Left renal pelvis (tissue), 4 donors: ENCODE results near the gene NPTXR. TPM values are rescaled to one million over a fixed set of nuclear protein-coding genes. Genes with fewer than 3 reads are reported as not detected.
"Not testable (repeated sequence)": the region's sequence is repeated elsewhere in the genome, so short reads cannot be mapped to it uniquely, and the experiment has no call there.

Experiments
- DNase-seq, 4 donors: peaks; one replicate each; pipeline ENCODE4 v3.0.0-alpha.2; 2013; ENCODE audit warnings: low read depth in 4 of 4, low spot score in 3 of 4
- polyA plus RNA-seq, 4 donors: library from polyadenylated mRNA; unstranded; fragments of 120-200 nt; gene quantifications; one replicate each; pipeline ENCODE4 v1.2.1, GENCODE V29; 2013; ENCODE audit not compliant: insufficient read length in 4 of 4

The NPTXR gene
- polyA plus RNA-seq, 4 donors, result 4.3 to 11.0 (median 4.9) TPM

GRCh38 chr22:38805041-38805593, 38.7 kb downstream of the NPTXR start:
- not testable (repeated sequence) for DNase-seq

- no peak for DNase-seq
These were observed 41.1 kb downstream of the NPTXR start for GRCh38 chr22:38802671-38803121.

GRCh38 chr22:38799265-38800002, 44.4 kb downstream of the NPTXR start:
- no peak for DNase-seq

DNA sequence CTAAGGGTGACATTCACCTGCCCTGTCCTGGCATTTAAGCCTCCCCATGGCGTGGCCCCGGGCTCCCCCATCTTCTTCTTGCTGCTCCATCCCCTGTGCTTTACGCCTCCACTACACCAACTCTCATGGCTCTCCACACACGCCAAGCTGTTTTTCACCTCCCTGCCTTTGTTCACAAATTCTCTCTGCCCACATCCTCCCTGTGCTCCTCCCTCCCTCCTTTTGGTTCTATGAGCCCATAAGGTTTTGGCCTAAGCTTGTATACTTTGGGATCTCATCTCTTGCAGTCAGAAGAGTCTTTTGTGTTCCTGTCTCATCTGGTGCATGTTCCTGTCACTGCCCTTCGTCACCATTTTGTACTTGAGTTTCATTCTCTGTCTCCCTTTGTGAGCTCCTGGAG, 45.3 kb downstream of the NPTXR start:
- DNase-seq, result no peak

GRCh38 chr22:38796262-38796957, 47.4 kb downstream of the NPTXR start:
- no peak for DNase-seq

GRCh38 chr22:38795569-38795968, 48.3 kb downstream of the NPTXR start:
- no peak for DNase-seq

DNA sequence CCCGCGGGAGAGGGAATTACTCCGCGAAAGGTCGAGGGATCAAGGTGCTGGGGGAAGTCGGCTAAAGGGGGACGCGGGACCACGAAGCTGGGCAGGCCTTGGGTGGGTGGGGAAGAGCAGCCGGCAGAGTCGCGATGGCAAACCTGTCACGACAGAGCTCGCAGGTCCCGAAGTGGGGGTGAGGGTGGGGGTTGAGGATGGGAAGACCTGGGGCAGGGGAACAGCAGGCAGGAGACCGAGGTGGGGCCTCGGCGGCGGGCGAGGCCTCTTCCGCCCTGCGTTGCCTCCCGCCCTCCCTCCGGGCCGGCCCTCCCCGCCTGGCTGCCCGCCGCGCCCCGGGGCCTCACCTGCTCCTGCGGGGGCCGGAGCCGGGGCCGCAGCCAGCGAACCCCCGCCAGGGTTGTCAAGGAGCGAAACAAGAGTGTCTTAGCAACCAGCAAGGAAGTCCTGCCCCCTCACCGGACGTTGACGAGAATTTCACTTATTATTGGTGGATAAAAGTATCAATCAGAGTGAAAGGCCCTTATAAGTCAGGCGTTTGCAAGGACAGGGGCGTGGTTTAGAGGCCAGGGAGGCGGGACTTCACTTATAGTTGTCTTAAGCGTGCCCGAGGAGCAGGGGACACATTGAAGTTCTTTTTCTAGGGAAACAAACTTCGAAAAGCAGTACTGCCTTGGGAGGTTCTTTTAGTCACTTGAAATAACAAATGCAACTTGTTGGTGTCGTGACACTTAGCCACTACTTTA, 49.9 kb downstream of the NPTXR start, which contains the start of gene DNAL4:
DNAL4 (minus strand) TSS at position 423 of the 746 bp plus-strand sequence. CDS start 11,412 bp downstream, outside the sequence.
- peak; percentile 95 to 98 (median 96) for DNase-seq

DNA sequence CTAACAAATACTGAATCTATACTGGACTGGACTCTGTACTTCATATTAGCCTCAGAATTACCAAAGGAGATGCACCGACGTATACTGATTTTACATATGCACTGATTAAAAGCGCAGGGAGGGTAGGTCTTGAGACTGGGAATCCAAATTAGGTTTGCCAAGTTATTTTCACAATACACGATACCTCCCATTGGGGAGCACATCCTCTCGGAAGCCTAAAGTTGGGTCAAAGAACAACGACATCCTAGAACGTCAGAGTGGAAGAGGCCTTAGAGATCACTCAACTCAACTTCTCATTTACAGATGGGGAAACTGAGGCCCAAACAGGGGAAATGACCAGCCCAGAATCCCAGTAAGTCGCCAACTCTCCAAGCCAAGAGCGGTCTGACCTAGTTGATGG, 50.5 kb downstream of the NPTXR start:
- no peak for DNase-seq

DNA sequence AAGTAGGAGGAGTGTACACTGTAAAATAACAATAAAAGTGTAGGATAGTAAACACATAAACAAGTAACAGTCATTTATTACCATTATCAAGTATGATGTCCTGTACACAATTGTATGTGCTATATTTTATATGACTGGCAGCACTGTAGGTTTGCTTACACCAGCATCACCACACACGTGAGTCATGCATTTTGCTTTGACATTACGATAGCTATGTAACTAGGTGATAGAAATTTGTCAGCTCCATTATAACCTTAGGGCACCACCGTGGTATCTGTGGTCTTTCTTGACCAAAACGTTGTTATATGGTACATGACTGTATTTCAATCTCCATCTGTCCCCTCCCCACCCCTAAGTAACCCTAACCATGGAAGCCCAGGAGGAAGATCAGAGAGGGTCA, 51.0 kb downstream of the NPTXR start:
- DNase-seq, result no peak

DNA sequence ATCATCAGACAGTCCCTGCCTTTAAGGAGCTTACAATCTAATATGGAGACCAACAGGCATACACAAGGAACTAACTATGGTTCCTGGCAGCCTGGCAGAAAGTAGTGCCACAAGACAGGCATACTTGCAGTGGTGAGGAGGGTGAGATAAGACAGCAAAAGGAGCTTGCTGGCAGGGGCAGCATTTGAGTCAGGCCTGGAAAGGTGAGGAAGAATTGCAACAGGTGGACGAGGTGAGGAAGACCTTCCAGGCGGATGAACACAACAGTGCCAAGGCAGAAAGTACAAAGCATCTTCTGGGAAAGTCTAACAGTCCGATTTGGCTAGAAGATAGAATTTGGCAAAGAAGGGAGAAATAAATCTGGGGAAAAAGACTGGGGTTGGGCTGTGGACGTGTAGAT, 54.2 kb downstream of the NPTXR start:
- no peak for DNase-seq

DNA sequence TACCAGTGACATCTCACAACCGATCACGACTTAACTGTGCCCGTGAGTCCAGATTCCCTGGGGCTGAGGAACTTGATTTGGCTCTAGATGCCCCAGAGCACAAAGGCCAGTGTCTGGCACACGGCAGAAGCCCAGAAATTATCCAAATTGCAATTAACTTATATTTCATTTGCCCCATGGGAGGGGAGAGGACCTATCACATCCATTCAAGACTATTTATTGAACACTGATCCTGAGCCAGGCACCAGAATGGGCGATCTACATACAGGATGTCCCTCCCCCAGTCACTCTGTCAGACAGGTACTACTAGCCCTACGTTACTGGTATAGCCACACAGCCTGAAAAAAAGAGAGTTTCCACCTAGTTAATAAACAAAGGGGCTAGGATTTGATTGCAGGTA, 55.0 kb downstream of the NPTXR start:
- no peak for DNase-seq

DNA sequence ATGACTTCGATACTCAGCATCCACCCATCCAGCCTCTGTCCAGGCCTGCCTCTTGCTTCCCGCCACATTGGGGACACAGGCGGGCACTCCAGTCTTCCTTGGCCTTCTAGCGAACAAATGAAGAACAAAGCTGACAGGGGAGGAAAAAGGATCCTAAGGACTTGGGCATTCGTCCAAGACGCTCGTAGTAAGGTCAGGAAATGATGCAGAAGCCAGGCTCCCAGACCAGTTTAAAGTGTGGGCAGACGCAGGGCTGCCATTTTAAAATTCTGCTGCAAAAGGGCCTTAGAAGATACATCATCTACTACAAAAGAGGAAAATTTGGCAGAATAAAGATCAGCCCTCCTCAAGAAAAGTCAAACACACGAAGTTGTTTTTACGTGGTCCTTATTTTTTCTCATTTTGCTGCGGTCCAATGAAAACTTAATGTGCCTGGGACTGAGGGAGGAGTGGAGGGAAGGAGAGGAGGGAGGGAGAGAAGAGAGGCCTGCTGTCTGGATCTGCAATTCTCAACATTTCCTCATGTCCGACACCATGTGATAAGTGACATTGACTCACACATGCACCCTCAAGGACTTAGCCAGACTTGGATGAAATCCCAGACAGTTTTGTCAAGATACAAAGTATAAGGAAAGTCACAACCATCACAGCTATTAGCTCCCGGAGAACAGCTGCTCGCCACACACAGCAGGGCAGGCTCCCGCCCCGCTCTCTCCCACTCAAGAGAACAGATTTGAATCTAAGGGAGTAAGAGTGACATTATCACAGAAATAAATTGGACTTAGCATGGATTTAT, 55.6 kb downstream of the NPTXR start:
- peak in 2 of 4 donors; percentile 54 to 58 for DNase-seq

- DNase-seq, result no peak
These were observed 57.2 kb downstream of the NPTXR start for GRCh38 chr22:38786631-38787030.

- no peak for DNase-seq
These were observed 59.0 kb downstream of the NPTXR start for GRCh38 chr22:38784856-38785255.

DNA sequence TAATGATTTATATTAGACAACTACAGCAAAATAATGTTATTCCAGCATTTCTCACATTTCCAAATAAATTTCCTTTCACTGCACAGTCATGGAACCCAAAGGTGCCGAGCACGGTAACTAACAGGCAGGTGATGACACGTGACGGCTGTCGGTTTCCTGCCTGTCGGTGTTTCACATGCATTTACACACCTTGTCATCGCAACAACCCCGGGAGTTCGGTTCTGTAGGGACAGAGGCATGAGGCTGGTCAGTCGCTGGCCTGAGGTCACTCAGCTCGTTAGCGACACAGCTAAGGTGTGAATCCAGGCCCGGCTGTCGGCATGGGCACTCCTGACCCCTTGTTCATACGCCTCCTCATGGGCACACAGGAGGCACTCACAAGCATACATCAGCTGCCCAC, 59.8 kb downstream of the NPTXR start:
- DNase-seq, result no peak

- no peak for DNase-seq
These were observed 60.7 kb downstream of the NPTXR start for GRCh38 chr22:38783095-38783615.

DNA sequence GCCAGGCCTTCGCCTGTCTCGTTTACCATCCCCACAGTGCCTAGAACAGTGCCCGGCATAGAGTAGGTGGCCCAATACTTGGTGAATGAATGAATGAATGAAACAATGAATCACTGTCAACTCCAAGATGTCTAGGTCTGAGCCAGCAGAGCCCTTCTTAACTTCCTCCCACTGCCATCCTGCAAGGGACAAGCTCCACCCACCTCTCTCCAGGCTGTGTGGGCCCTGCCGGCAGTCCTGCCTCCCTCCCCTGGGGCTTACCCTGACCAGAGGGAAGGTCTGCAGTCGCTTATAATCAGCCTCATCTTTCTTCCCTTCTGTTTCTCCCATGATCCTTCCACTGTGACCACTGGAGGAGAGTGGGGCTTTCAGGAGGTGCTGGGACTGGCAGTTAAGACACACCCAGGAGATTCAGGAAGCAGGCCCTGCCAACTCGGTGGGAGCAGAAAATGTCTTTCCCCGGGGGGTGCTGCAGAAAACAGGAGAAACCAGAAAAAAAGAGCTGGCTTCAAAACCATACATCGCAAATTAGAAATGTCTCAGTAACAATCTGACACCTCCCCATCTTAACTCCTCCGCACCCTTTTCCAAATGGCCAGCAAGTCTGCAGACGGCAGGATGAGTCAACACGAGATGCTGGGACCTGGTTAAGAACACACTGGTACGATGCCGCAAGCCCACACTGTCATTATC, 61.3 kb downstream of the NPTXR start:
- no peak for DNase-seq

DNA sequence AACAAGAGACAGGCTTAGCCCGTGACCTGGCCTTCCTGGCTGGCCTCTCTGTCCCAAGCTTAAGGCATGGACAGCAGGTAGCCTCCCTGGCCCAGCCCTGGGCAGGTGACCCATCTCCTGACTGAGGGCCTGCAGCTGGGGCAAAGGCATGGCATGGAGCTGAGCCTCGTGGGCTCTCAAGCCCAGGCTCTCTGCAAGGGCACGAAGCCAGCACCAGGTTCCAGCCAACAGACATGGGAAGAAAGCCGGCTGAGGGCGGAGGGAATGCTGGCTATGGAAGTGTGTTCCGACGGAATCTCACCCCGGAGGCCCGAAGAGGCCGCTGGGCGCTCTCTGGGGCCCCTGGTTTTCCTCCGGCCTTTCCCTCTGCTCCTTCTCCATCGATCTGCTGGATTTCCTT, 62.8 kb downstream of the NPTXR start:
- DNase-seq, result no peak

GRCh38 chr22:38777087-38777671, 66.6 kb downstream of the NPTXR start:
- no peak for DNase-seq
